IMR-90 (cell line): ENCODE results near the gene THADA. TPM values are rescaled to one million over a fixed set of nuclear protein-coding genes. Genes with fewer than 3 reads are reported as not detected.

Experiments
- ATAC-seq: fragments of 200-7000 bp; cut with Tn5 transposase; 2 replicates; pipeline ENCODE4 v1.9.1; 2020; ENCODE audit warnings: low read depth, mild to moderate bottlenecking, moderate library complexity
- BruUV-seq: library from RNA; stranded (reverse); fragments of 400-500 nt; replicated peaks from 2 replicates; lab custom pipeline; 2021; lab: Mats Ljungman, UMichigan
- CTCF ChIA-PET: fragments of 300-600 bp; formaldehyde crosslinking; extraction: SDS; loops from one replicate; lab custom pipeline; 2021; ENCODE audit warnings: antibody characterized with exemption; lab: Yijun Ruan, JAX
- POLR2A ChIA-PET: fragments of 300-600 bp; sonication (Branson Sonifier 250); formaldehyde crosslinking; loops from one replicate; lab custom pipeline; 2022; ENCODE audit warnings: antibody characterized with exemption; ENCODE audit not compliant: unreplicated experiment; lab: Charles Lee
- DNase-seq: peaks from one replicate; pipeline ENCODE4 v3.0.0; 2013
- H2AFZ ChIP-seq: replicated peaks from 2 replicates; pipeline ENCODE3; 2013; ENCODE audit warnings: low read length, mild to moderate bottlenecking; ENCODE audit not compliant: poor library complexity
- H2AK5ac ChIP-seq: 2 replicates; pipeline ENCODE4 v1.6.1; 2013; ENCODE audit warnings: low read depth, low read length, inconsistent platforms
- H2AK9ac ChIP-seq: replicated peaks from 2 replicates; pipeline ENCODE3; 2013; ENCODE audit warnings: mild to moderate bottlenecking, low read depth, low read length, moderate library complexity; ENCODE audit not compliant: poor library complexity
- H2BK120ac ChIP-seq: 2 replicates; pipeline ENCODE4 v1.6.1; 2013; ENCODE audit warnings: low read depth, low read length, inconsistent platforms
- H2BK15ac ChIP-seq: 3 replicates; pipeline ENCODE4 v1.6.1; 2013; ENCODE audit warnings: low read depth, low read length, inconsistent platforms
- H2BK20ac ChIP-seq: 2 replicates; pipeline ENCODE4 v1.6.1; 2013; ENCODE audit warnings: low read depth, mild to moderate bottlenecking, inconsistent platforms, low read length, moderate library complexity
- H2BK5ac ChIP-seq: 2 replicates; pipeline ENCODE4 v1.6.1; 2013; ENCODE audit warnings: mild to moderate bottlenecking, low read depth, low read length, inconsistent platforms; ENCODE audit not compliant: poor library complexity, severe bottlenecking
- H3K14ac ChIP-seq: replicated peaks from 2 replicates; pipeline ENCODE4 v1.6.1; 2013; ENCODE audit warnings: low read depth, low read length, inconsistent platforms
- H3K18ac ChIP-seq: 2 replicates; pipeline ENCODE4 v1.6.1; 2013; ENCODE audit warnings: low read depth, low read length, control low read depth
- H3K23ac ChIP-seq: 2 replicates; pipeline ENCODE4 v1.6.1; 2013; ENCODE audit warnings: low read depth, low read length, inconsistent platforms
- H3K27ac ChIP-seq: 2 replicates; pipeline ENCODE4 v1.5.1; 2013; ENCODE audit warnings: mild to moderate bottlenecking, control low read depth, low read length; ENCODE audit not compliant: insufficient read depth
- H3K27me3 ChIP-seq: 2 replicates; pipeline ENCODE4 v1.6.1; 2013; ENCODE audit warnings: low read length; ENCODE audit not compliant: control insufficient read depth, insufficient read depth
- H3K36me3 ChIP-seq: 2 replicates; pipeline ENCODE4 v1.6.1; 2013; ENCODE audit warnings: low read length, mixed read lengths; ENCODE audit not compliant: control insufficient read depth, insufficient read depth
- H3K4ac ChIP-seq: 2 replicates; pipeline ENCODE4 v1.6.1; 2013; ENCODE audit warnings: low read depth, low read length, inconsistent platforms
- H3K4me1 ChIP-seq: 2 replicates; pipeline ENCODE4 v1.6.1; 2013; ENCODE audit warnings: low read length, mixed read lengths; ENCODE audit not compliant: control insufficient read depth, insufficient read depth
- H3K4me2 ChIP-seq: 2 replicates; pipeline ENCODE4 v1.6.1; 2013; ENCODE audit warnings: low read depth, mild to moderate bottlenecking, control low read depth, low read length, moderate library complexity
- H3K4me3 ChIP-seq: 2 replicates; pipeline ENCODE4 v1.5.1; 2013; ENCODE audit warnings: low read depth, mild to moderate bottlenecking, control low read depth, low read length, moderate library complexity; ENCODE audit not compliant: insufficient read depth
- H3K56ac ChIP-seq: 2 replicates; pipeline ENCODE4 v1.6.1; 2013; ENCODE audit warnings: low read length, inconsistent platforms; ENCODE audit not compliant: insufficient read depth; ENCODE audit errors: extremely low read depth
- H3K79me1 ChIP-seq, 2 experiments: 2 replicates each; pipeline ENCODE4 v1.6.1; 2013; ENCODE audit warnings: low read length in 2 of 2, inconsistent platforms in 1 of 2, low read depth in 1 of 2
- H3K9ac ChIP-seq: 2 replicates; pipeline ENCODE4 v1.6.1; 2013; ENCODE audit warnings: low read depth, low read length, control low read depth
- H3K9me1 ChIP-seq: 2 replicates; pipeline ENCODE4 v1.6.1; 2013; ENCODE audit warnings: low read length, inconsistent platforms; ENCODE audit not compliant: insufficient read depth
- H3K9me3 ChIP-seq: 2 replicates; pipeline ENCODE4 v1.6.1; 2013; ENCODE audit warnings: low read length; ENCODE audit not compliant: control insufficient read depth, insufficient read depth
- H4K20me1 ChIP-seq: 2 replicates; pipeline ENCODE4 v1.6.1; 2013; ENCODE audit warnings: low read length, inconsistent platforms; ENCODE audit not compliant: insufficient read depth
- H4K5ac ChIP-seq: 2 replicates; pipeline ENCODE4 v1.6.1; 2013; ENCODE audit warnings: mild to moderate bottlenecking, low read depth, low read length, control low read depth
- H4K8ac ChIP-seq, 2 experiments: 2 replicates each; pipeline ENCODE4 v1.6.1; 2013; ENCODE audit warnings: low read depth in 2 of 2, low read length in 2 of 2, control low read depth in 1 of 2, inconsistent platforms in 1 of 2
- H4K91ac ChIP-seq: 2 replicates; pipeline ENCODE4 v1.6.1; 2013; ENCODE audit warnings: low read depth, low read length, inconsistent platforms; ENCODE audit not compliant: insufficient read depth
- CEBPB ChIP-seq: IDR thresholded peaks from 2 replicates; pipeline ENCODE4 v1.6.1; 2012; ENCODE audit warnings: low read depth, low read length, improper control_type of control experiment
- POLR2A ChIP-seq: IDR thresholded peaks from 2 replicates; pipeline ENCODE4 v1.6.1; 2012; ENCODE audit warnings: mild to moderate bottlenecking, low read depth, low read length
- WGBS, 2 experiments: methylation state at CpG; one replicate each; pipeline versions ENCODE4 v1.1.5 to v1.1.7; 2013; ENCODE audit warnings: missing lambda C conversion rate in 2 of 2; ENCODE audit not compliant: insufficient read length in 1 of 2; ENCODE audit errors: extremely low coverage in 2 of 2; 5-methylcytosine and 5-hydroxymethylcytosine counted together
- dilution Hi-C: fragments of 300-500 bp; cut with HindIII; formaldehyde crosslinking; loops from one replicate; pipeline ENCODE4 v1.14.3; 2018; ENCODE audit warnings: low sequenced_read_pairs; ENCODE audit not compliant: unreplicated experiment
- in situ Hi-C: fragments of 300-500 bp; cut with MboI; formaldehyde crosslinking; loops from 3 replicates; pipeline ENCODE4 v1.14.3; 2019; ENCODE audit warnings: low sequenced_read_pairs, inconsistent platforms, mixed read lengths
- intact Hi-C: fragments of 100-400 bp; cut with micrococcal nuclease; formaldehyde crosslinking; loops from 2 replicates; pipeline ENCODE4 v1.10.0; 2022
- polyA plus RNA-seq, 3 experiments: library from polyadenylated mRNA; depleted of rRNA; stranded (reverse); fragments of >200 nt; gene quantifications; 2 replicates each; pipeline ENCODE4 v1.2.3, GENCODE V29; 2012; ENCODE audit warnings: low replicate concordance in 1 of 3
- total RNA-seq: library from RNA; depleted of rRNA; stranded (reverse); fragments of >200 nt; gene quantifications from 2 replicates; pipeline ENCODE4 v1.2.3, GENCODE V29; 2012

THADA gene
- total and polyA plus RNA-seq, 2 of the 4 experiments (the other 2 are of a cell fraction), result 10.5 to 21.3 TPM

GRCh38 chr2:43408407-43409160 is 187.3 kb downstream of the THADA start:
- peak; percentile 10; the same call in 1 of the 2 replicates for ATAC-seq
- in situ Hi-C loops, result no loop called here
- no peak overlapping the region for H3K9ac ChIP-seq

More at GRCh38 chr2:43408407-43409160, 187.3 kb downstream of the THADA start:
- no peak overlapping the region for H3K4ac ChIP-seq
- no peak overlapping the region for H3K18ac ChIP-seq
- TF ChIP-seq CEBPB, result peak; percentile 52
- no peak for TF ChIP-seq POLR2A
- H4K20me1 ChIP-seq, result no peaks in the 10 kb centered on the region
- H2AK9ac ChIP-seq, result no peak overlapping the region
- H3K36me3 ChIP-seq, result no peaks in the 10 kb centered on the region
- dilution Hi-C loops, result no loop called here
- H3K4me2 ChIP-seq, result no peak overlapping the region
- WGBS, 2 experiments, result no CpG with 5 or more reads among the region's 2 CpGs
- H3K14ac ChIP-seq, result no peak overlapping the region
- no TSS peak for BruUV-seq
- H2BK20ac ChIP-seq, result no peak overlapping the region
- H3K27me3 ChIP-seq, result 0 out of 2 replicates have a peak, but pooled peaks cover 2% of the 10 kb centered on the region
- no peak overlapping the region for H2AK5ac ChIP-seq
- H3K4me3 ChIP-seq, result no peak overlapping the region
- no peak overlapping the region for H2BK5ac ChIP-seq
- intact Hi-C loops, result no loop called here
- ChIA-PET CTCF (interaction anchor here (0.6 to 0.7 kb wide), 3 partner anchors 60 to 836 kb away, joined by 4 to 7 read pairs (median 7); no protein-coding TSS in a partner anchor), POLR2A (no interaction called here)
- peaks cover 6% of the 10 kb centered on the region for H3K4me1 ChIP-seq
- H4K8ac ChIP-seq, result no peak overlapping the region
- H3K79me1 ChIP-seq, result no peaks in the 10 kb centered on the region
- no peak overlapping the region for H4K5ac ChIP-seq
- no peaks in the 10 kb centered on the region for H3K9me3 ChIP-seq
- no peak overlapping the region for H2BK15ac ChIP-seq
- no peak overlapping the region for H2AFZ ChIP-seq
- no peak overlapping the region for H3K56ac ChIP-seq
- no peak overlapping the region for H3K23ac ChIP-seq
- no peak overlapping the region for H3K27ac ChIP-seq
- no peak for DNase-seq
- H3K9me1 ChIP-seq, result peaks cover 2% of the 10 kb centered on the region; the same call in 1 of the 2 replicates
- H2BK120ac ChIP-seq, result no peak overlapping the region
- no peak overlapping the region for H4K91ac ChIP-seq
